NOMO-1 treated with DMSO at 0.1 percent for 48 hours (cell line): ENCODE data around the gene NAA38.

Source experiments
- DNase-seq: peaks from one replicate; lab custom pipeline; 2025; ENCODE audit not compliant: unreplicated experiment; lab: John Stamatoyannopoulos, UW

NAA38 gene, protein sequence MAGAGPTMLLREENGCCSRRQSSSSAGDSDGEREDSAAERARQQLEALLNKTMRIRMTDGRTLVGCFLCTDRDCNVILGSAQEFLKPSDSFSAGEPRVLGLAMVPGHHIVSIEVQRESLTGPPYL

DNA sequence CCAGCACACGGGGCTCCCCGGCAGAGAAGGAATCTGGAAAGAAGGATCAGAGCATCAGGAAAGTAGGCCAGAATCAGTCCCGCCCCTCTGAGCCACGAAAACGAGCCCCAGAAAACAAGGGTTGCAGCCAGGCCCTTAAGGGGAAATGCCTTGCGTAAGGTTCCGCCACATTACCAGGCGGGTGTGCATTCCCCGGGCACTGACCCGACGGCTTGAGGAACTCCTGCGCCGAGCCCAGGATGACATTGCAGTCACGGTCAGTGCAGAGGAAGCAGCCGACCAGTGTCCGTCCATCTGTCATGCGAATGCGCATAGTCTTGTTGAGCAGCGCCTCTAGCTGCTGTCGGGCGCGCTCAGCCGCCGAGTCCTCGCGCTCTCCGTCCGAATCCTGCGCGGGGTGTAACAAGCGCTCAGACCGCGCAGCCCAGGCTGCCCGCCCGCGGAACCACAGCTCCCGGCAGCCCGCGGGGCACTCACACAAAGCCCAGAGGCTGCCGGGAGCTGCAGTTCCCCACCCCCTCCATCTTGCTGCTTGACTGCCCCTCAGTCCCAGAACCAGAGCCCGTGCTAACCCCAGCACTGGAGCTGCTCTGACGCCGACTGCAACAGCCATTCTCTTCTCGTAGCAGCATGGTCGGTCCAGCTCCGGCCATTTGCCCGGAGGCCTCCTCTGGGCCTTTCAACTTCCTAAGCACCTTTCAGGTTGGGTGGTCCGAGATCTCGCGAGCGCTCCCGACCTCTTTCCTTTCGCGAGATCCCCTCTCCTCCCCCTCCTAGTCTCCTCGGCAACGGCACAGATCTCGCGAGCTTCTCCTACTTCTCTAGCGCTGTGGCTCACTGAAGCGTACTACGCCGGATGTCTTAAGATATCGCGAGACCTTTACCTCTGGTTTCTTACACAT, at the start of gene NAA38:
Gene NAA38, minus strand, starts transcription at position 749 of the 902 bp plus-strand sequence. Its CDS starts 96 bp downstream, at position 653.
- peak; percentile 99 for DNase-seq

DNA sequence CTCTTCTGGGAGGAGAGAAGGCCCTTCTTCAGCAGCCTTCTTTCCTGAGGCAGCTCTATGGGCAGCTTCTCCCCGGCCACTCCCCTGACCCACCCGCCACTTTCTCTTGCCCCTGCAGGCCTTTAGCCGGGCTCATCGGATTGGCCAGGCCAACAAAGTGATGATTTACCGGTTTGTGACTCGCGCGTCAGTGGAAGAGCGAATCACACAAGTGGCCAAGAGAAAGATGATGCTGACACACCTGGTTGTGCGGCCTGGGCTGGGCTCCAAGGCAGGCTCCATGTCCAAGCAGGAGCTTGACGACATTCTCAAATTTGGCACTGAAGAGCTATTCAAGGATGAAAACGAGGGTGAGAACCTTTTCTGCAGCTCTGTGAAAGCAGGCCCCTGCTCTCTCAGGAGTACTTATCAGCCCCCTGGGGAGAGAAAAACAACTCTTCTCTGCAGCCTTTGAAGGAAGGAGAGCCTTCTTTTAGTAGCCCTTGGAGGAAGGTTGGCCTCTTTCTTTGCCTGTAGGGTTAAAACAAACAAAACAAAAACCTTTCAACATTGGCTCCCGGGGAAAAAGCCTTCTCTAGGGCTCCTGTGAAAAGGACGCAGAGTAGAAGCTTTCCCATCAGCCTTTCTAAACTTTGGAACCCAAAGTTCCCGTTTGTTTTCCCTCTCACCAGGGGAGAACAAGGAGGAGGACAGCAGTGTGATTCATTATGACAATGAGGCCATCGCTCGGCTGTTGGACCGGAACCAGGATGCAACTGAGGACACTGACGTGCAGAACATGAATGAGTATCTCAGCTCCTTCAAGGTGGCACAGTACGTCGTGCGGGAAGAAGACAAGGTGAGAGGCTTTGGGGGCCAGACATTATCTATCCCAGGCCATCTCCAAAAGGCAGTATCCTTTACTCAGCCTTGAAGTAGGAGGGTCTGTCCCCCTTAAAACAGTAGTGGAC, 46.1 kb upstream of the NAA38 start:
- no peak for DNase-seq

DNA sequence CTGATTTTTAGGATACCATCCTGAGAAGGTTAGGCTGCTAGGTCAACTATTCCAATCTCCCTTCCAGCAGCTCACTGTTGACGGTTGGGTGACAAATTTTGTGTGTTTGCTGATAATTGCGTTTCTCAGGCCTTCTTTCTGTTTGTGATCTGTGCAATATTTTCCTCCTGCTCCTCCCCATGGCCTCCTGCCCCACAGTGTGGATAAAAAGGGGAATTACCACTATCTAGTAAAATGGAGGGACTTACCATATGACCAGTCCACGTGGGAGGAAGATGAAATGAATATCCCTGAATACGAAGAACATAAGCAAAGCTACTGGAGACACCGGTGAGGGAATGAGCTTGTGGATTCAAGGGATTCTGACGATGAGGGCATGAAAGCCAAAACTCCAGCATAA, 40.4 kb upstream of the NAA38 start:
- no peak for DNase-seq

DNA sequence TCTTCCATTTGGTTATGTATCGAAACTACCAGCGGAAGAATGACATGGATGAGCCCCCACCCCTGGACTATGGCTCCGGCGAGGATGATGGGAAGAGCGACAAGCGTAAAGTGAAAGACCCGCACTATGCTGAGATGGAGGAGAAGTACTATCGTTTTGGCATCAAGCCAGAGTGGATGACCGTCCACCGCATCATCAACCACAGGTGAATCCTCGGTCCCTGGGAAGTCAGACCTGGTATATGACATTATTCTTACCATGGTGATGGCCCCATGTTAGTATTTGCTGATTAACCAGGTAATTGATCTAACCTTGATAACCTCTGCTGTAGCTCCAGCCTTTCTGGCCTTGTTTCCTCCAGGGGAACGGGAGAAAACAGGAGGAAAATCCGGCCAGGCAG, 39.7 kb upstream of the NAA38 start:
- DNase-seq, result no peak

DNA sequence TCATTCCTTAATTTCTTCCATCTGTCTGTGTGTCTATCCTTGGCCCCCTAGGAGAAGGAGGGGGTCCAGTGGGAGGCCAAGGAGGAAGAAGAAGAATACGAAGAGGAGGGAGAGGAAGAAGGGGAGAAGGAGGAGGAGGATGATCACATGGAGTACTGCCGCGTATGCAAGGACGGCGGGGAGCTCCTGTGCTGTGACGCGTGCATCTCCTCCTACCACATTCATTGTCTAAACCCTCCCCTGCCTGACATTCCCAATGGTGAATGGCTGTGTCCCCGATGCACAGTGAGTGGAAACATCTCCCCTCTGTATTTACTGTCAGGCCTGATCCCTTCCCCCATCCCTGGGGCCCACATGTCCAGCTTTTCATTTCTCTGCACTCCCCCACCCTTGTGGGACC, 37.5 kb upstream of the NAA38 start:
- DNase-seq, result no peak

DNA sequence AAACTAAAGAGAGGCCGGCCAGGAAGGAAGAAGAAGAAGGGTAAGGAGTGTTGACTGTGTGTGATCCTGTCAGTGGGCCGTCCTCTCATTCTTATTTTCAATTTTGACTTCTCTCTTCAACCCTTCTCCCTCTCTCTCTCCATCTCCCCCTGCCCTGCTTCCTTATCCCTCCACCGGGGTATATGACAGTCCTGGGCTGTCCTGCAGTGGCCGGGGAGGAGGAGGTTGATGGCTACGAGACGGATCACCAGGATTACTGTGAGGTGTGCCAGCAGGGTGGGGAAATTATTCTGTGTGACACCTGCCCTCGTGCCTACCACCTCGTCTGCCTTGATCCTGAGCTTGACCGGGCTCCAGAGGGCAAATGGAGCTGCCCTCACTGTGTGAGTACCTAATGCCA, 36.9 kb upstream of the NAA38 start:
- DNase-seq, result no peak

DNA sequence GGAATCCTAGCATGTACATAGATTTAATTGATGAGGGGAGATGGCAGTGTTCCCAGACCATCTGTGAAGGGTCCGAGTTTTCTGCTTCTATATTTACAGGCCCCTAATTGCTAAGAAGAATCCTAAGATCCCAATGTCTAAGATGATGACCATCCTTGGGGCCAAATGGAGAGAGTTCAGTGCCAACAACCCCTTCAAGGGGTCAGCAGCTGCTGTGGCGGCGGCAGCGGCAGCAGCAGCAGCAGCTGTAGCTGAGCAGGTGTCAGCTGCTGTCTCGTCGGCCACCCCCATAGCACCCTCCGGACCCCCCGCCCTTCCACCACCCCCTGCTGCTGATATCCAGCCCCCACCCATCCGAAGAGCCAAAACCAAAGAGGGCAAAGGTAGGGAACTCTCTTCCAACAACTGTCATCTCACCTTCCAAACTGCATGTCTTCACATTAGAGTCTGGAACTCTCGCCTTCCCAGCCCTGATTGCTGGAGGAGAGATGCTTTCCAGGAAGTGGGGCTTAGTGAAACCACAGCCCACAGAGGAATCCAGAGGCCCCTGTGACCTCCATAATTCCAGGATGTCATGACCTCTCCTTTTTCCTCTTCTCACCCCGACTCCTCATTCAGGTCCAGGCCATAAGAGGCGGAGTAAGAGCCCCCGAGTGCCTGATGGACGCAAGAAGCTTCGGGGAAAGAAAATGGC, 36.0 kb upstream of the NAA38 start:
- DNase-seq, result no peak

DNA sequence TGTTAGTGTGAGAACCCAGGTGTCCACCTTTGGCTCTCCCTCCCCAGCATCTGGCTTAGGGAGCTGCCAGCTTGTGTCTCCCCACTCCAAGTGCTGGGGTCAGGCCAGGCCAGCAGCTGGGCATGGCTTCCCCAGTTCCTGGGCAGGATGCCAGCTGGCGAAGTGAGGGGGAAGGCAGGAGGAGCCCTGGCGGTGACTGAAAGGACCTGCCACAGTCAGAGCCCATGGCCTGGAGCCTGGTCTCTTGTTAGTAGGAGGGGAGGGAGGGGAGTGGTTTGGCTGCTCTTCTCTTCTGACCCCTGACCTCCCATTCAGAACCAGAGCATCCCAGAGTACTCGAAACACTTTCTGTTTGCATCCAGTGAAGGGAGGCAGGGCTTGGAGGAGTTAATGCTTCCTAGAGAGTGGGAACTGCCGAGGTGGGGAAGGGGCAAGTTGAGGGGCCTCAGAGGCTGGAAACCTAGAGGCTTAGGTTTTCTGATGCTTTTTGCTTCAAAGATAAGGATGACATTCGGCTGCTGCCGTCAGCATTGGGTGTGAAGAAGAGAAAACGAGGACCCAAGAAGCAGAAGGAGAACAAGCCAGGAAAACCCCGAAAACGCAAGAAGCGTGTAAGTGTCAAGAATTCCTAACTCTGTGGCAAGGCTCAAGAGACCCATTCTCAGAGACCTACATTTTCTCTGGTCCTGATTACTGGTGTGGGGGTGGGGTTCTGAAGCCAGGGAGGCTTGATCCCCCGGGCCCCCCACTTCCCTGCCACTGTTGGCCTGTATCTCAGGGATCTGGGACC, 32.0 kb upstream of the NAA38 start:
- no peak for DNase-seq

DNA sequence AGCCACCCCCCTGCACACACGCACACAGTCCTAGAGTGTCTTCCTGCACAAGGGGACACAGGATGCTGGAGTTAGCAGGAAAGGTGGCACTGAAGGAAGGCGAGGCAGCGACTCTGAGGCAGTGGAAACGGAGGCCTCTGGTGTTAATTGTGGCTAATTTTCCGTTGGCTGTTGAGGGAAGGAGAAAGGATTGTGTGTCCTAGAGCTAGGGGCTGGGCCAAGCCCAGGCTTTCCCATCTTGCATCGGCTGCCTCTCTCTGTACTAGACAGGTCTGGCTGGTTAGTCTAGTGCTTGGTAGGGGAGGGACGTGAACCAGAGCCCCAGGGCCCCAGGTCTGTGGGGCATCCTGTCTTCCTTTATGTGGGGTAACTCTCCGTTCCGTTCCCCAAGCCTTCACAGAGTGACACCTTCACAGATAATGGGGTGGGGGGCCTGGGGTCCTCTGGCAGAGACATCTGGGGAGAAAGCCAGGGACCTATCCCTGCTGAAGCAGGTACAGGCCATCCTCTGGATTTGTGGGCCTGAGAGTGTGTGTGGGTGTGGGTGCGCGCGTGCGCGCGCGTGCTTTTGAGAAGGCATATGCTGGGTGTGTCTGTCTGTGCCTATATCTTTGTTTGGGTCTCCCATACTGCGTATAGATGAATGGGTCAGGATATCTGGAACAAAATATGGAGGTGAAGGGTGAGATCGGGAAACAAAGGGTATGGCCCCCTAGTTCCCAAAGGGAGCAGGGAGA, 31.0 kb upstream of the NAA38 start, which contains the start of gene CHD3:
Gene CHD3, plus strand, starts transcription at position 606 of the 737 bp plus-strand sequence. CDS start 212 bp downstream, outside the sequence.
- no peak for DNase-seq

DNA sequence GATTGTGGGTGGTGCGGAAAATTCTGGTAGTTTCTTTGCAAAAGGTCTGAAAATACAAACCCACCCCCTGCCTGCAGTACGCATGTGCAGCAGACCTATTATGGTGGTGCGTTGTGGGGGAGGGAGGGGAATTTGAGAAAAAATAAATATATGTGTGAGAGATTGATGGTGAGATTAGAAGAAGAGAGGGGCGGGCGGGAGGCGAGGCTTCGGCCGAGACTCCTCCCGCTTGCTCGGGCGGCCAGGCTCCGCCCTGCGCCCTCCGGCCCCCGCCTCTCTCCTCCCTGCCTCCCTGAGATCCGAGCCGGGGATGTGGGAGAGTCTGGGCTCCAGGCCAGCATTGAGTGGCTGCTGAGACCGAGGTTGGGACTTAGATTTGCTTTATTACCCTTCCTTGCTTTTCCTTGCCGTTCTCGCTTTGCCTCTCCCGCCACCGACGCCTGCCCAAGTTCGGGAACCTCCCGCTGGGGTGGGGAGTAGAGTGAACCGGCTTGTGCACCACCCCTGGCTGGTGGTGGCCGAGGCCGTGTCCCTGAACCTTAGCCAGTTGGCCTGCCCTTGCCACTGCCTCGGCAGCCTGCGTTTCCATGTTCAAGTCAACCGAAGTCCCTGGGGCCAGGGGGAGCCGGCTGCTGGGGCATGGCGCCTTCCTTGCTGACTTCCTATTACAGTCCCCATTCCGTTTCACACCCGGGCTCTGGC, 30.3 kb upstream of the NAA38 start:
- peak; percentile 97 for DNase-seq

DNA sequence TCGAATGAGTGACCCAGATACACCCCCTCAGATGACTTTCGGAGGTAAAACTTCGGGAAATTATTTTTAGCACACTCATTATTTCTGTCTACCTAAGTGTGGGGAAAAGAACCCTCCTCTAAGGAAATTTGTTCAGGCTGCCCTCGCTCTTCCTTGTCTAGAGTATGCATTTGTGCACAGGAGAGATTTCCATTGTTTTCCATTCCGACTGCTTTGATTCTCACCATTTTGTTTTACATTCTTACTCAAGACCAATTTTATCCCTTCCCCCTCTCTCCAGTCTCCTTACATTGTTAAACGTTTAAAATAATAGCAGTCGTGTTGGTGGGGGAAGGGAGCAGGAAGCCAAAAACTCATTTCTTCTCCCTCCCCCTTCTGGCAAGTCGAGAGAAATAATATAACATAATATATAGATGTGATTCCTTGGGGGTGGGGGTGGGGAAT, 29.7 kb upstream of the NAA38 start:
- peak; percentile 97 for DNase-seq

DNA sequence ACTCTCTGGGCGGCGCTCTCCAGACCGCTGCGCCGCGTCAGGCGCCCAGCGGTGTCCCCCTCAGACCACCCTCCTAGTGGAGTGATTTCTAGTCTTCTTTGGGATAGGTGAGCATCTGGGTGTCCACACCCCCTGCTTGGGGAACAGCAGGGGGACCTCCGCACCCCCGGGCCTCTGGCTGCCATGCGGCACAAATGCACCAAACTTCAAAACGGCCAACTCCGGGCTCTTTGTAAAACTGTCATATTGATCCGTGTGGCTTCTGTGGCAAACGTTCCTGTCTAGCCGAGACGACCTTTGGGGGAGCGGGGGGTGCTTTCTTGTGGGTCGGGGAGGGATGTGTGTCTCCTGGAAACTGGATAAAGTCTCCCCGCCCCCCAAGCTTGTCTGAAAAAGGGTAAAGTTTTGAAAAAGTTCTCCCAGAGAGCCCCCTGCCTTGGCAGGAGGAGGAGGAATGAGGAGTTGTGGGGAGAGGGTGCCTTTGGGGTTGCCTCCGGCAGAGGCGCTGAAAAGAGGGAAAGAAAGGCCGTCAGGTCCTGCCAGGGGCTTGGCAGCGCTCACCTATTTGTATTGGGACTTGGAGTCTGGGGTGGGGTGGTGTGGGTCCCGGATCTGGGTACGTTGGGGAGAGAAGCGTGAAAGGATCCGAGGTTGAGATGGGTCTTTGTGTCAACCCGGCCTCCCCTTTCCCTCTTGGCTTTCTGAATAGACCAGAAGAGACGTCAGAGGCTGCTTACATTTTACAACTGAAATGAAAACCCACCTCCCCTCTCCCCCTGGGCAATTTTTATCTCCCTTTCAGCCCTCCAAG, 29.1 kb upstream of the NAA38 start:
- peak; percentile 34 for DNase-seq

DNA sequence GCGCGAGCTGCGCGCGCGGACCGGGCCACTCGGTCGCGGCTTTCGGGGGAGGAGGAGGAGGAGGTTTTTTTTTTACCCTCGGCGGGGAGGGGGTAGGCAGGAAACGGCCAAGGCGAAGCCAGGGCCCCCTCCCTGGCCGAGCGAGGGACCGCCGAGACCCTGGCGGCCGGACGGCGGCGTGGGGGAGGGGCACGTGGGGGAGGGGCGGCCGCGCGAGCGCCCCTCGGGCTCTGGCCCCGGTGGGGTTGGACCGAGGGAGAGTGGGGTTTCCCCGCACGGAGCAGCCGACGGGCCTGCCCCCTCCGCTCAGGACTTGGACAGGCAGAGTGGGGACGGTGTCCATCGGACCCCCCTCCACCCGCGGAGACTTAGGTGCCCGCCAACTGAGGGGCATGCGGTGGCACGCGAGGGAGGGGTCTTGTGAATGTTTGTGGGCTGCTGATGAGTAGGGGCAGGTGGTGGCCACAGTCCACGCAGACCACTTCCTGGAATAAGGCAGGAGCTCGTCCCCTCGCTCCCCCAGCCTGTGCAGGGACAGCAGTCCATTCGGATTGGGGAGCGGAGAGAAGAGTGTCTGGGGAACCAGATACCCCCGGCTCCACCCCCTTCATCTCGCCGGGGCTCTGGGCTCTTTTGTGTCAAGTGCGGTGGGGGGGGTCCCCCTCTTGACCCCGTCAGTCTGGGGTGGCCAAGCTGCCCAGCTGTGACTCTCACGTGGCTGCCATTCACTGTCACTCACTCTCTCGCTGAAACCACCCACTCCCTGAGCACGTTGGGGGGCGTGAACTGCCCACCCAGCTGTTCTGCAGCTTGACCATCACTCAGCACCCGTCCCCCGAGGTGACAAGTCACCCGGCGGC, 28.2 kb upstream of the NAA38 start:
- DNase-seq, result peak; percentile 63

DNA sequence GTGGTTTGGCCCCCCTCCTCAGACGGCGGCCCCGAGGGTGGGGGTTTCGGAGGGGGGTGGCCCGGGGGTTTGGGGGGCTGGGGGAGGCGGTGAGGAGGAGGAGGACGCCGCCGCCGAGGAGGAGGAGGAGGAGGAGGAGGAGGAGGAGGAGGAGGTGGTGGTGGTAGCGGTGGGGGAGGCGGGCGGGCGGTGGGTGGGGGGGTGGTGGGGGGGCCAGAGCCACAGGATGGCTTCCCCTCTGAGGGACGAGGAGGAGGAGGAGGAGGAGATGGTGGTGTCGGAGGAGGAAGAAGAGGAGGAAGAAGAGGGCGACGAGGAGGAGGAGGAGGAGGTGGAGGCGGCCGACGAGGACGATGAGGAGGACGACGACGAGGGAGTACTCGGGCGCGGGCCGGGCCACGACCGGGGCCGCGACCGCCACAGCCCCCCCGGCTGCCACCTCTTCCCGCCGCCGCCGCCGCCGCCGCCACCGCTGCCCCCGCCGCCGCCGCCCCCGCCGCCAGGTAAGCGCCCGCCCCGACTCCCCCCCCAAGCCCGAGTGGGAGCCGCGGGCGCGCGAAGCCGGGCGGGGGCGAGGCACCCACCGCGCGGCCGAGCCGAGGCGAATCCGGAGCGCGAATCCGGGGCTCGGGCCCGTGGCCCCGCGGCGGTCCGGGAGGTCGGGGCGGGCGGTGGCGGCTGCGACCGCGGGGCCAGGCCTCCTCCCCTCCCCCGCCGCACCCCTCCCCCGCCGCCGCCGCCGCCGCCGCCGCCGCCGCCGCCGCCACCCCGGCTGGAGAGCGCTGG, 27.4 kb upstream of the NAA38 start:
- DNase-seq, result no peak

DNA sequence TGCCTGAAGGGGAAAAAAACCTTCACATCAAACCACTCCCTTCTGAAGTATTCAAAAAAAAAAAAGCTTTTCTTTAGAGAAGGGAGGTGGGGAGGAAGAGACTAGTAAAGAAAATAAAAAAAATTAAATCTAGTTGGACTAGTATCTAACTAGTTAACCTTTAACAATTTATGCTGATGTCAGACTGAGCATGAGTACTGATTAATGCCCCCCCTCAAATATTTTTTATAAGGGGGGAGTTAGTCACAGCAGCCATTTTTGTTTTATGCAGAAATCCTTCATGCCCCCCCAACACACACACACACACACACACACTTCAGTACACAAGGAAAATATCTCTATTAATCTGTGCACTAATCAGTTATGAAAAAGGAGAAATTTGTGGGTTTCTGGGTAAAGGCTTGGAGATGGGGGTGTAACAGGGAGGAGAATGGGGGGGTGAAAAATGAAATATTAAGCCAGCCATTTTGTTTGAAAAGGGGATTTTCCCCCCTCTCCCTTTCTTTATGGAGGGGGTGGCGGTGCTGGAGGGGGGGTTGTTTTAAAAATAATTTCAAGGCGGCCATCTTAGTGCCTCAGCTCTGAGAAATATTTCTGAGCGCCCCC, 26.5 kb upstream of the NAA38 start:
- no peak for DNase-seq

DNA sequence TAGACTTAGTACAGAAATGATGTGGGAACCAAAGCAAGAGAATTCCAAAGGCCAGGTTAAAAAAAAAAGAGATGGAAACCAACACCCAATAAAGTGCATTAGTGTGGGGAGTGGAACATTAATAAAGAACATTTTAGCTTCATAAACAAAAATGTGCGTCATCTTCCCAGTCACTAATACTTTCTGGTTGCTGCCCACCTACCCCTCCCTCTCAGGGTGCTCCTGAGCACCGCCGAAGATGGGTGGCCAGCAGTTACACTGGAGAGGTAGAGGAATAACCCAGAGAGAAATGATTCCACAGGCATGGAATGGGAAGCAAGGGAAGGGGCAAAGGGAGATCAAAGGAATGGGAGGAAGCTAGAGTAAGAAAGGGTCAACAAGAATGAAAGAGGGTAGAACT, 25.3 kb upstream of the NAA38 start:
- no peak for DNase-seq
